Ovary (tissue), 3 donors: Measurements from ENCODE around the gene NTRK3.

ENCODE experiments used
- POLR2A ChIP-seq: fragments of 450-650 bp; IDR thresholded peaks from one replicate; pipeline ENCODE4 v1.6.1; 2017; ENCODE audit warnings: antibody characterized with exemption, mild to moderate bottlenecking, moderate library complexity
- TF ChIP-seq, protein P1 (sequence below), 3 donors: fragments of 450-650 bp in 2 of 3; fragments of 200-600 bp in 1 of 3; IDR thresholded peaks; one replicate each; pipeline versions ENCODE4 v1.5.1 to v1.8.0; 2016 to 2022; ENCODE audit warnings: antibody characterized with exemption in 3 of 3, mild to moderate bottlenecking in 1 of 3
- donor health status: DM: no; HTN: no; CAD: no.

DNA sequence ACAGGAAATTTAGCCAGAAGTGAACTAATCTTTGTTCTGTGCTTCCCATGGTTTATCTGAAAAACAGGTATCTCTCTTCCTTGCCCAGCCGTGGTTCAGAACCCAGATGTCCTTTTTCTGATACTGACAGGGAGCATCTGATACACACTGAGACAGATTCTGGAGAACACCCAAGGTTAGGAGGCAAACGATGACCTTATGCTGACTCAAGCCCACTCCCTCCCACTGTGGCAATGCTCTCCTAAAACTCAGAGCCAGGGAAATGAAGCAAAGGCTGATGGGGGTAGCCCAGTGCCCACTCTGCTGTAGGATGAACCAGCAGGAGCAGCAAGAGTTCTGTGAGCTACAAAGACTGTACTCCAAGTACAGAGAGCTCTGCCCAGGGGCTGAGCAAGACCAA, 225.1 kb downstream of the NTRK3 start:
- TF ChIP-seq, protein P1, sequence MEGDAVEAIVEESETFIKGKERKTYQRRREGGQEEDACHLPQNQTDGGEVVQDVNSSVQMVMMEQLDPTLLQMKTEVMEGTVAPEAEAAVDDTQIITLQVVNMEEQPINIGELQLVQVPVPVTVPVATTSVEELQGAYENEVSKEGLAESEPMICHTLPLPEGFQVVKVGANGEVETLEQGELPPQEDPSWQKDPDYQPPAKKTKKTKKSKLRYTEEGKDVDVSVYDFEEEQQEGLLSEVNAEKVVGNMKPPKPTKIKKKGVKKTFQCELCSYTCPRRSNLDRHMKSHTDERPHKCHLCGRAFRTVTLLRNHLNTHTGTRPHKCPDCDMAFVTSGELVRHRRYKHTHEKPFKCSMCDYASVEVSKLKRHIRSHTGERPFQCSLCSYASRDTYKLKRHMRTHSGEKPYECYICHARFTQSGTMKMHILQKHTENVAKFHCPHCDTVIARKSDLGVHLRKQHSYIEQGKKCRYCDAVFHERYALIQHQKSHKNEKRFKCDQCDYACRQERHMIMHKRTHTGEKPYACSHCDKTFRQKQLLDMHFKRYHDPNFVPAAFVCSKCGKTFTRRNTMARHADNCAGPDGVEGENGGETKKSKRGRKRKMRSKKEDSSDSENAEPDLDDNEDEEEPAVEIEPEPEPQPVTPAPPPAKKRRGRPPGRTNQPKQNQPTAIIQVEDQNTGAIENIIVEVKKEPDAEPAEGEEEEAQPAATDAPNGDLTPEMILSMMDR (IDR thresholded peaks at IDR 0.05), result no peak
- no peak for TF ChIP-seq POLR2A
